DMS 273 (cell line): Measurements from ENCODE around the gene VSIR.

Experiments
- DNase-seq: peaks from one replicate; lab custom pipeline; 2025; ENCODE audit not compliant: unreplicated experiment; lab: John Stamatoyannopoulos, UW

The VSIR gene

DNA sequence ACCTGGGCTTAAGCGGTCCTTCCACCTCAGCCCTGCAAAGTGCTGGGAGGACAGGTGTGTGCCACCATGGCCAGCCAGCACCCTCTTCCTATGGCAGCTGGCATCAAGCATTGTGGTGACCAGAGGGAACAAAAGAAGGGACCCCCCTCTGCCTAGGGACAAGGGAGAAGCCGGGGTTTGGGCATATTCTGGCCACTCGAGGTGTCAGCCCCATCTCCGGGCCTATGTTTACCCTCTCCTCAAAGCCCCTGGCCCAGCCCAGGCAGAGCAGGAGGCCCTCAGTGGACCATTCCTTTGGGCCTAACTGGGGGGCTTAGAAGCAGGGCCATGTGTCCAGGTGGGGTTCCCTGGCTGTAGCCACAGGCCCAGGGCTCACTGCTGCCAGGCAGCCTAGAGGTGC is 23.9 kb downstream of the VSIR start:
- no peak for DNase-seq

DNA sequence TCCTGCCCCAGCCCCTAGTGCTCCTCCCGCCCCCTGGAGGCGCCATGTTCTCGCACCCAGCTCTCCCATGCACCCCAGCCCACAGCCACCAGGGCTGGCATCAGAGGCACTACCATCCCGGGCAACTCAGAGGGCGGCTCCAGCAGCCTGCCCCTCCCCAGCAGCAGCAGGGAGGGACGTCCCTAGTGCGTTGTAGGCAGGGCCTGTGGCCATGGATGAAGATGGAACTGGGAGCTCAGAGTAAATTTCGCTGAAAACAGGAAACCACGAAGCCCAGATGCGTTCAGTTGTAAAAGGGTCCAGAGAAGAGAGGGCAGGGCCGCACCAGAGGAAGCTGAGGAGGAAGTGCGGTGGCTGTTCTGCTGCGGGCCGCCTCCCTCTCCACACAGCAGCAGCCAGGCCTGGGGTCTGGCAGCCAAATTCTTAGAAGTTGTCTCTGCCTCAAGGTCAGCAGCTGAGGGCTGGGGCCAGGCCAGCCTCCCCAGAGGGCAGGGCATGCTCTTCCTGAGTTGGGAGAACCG is 24.6 kb downstream of the VSIR start:
- DNase-seq: no peak

DNA sequence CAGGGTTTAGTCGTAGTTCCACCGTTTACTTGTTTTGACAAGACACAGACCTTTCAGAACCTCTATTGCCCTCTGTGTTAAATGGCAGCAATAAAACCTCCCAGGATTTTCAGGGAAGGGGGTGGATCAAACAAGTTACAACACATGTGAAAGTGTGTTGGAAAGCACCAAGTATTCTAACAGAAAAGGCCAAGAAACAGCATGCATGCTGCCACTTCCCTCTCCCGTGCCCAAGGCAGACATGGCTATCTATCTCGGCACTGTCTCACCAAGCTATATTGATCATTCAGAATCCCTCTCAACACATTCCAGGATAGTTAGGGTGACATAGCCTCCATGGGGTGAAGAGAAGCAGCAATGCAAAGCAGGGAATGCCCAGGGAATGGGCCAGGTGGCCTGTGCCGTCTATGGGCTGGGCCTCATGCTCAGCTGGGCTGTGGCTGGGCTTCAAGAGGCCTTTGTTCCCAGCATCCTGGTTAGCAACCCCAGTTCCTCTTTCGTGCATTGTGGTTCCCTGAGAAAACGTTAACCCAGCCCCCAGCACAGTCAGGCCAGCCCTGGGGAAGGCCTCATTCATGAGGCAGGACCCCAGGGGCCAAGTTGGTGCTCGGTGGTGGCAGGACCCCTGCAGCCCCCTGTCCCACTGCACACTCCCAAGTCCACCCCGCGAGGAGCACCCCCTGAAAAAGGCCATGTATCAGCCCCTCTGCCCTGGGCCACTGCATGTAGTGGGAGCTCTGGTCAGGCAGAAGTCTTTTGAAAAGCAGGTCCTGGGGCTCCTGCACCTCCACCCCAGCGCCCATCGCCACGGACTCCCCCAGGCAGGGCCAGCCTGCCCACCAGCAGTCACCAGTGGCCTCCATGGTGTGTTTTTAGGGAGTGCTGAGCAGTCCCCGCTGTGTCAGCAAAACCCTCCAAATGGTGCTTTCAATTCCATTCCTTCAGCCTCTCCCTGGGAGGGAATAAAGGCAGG is 25.5 kb downstream of the VSIR start:
- DNase-seq: no peak

DNA sequence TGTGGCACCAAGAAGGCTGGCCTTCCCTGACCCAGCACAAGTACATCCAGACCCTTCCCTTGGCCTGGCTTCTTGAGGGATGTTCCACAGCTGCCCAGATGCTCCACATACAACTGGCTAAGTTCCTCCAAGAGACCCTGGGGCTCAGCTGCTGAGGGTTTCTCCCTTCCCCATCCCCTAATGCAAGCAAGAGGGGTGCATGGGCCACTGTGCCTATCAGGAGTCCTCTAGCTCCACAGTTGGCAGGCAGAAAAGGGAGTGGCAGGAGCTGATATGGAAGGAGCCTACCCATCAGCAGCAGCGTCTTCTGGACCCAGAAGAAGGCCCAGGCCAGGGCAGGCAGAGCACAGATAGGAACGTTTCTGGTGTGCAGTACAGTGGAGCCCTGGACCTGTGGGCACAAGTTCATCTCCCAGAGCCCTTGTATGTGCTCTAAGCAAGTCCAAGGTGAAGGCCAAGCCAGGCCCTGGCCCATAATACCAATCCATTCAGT is 26.2 kb downstream of the VSIR start:
- no peak for DNase-seq

DNA sequence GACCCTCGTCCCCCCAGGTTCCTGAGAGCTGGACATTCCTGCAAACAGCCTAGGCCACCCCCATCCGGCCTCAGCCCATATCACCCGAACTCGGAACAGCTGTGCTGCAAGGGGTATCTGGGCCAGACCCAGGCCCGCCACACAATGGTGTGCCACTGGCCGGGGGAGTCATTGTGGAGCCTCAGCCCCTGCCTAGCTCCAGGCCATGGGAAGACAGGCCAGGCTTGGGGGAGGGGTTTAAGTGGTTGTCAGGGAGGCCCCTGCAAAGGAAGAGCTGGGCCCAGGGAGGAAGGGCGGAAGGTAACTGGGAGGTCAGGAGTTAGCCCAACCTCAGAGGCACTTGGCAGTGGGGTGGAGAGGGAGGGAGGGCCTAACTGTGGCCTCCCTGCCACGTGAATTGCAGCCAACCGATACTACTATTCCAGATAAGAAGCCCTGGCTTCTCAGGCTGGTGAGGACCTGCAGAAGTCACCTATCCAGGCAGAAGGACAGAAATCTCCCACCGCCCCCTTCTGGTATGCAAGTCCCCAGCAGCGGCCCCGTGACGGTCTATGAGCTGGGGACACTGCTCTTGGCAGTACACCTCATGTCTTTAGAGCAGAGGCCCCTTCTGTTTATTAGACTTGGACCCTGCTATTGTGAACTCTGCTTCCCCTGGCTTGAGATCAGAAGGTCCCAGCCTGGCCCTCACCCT is 26.8 kb downstream of the VSIR start:
- DNase-seq: peak; percentile 22

DNA sequence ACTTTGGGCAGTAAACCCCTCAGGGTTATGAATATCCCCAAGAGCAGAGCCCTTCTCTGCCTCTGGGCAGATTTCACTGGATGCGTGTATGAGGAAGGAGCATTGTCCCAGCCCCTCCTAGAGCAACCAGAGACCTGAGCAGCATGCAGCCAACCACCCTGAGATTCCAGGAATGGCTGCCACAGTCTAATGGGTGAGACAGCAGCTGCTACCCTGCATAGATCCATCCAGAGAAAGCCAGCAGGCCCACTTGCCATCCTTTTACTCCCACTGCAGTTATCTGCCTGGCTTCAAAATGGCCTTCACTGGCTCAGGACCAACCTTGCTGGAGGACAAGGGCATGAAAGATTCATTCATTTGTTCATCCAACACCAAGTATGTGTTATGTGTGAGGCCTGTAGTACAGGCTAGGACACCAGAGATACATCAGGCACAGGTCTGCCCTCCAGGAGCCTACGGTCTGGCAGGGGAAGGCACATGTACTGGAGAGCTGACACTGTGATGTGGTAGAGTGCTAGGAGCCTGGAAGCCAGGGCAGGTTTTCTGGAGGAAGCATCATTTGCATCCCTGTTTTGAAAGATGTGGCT is 27.6 kb downstream of the VSIR start:
- no peak for DNase-seq

DNA sequence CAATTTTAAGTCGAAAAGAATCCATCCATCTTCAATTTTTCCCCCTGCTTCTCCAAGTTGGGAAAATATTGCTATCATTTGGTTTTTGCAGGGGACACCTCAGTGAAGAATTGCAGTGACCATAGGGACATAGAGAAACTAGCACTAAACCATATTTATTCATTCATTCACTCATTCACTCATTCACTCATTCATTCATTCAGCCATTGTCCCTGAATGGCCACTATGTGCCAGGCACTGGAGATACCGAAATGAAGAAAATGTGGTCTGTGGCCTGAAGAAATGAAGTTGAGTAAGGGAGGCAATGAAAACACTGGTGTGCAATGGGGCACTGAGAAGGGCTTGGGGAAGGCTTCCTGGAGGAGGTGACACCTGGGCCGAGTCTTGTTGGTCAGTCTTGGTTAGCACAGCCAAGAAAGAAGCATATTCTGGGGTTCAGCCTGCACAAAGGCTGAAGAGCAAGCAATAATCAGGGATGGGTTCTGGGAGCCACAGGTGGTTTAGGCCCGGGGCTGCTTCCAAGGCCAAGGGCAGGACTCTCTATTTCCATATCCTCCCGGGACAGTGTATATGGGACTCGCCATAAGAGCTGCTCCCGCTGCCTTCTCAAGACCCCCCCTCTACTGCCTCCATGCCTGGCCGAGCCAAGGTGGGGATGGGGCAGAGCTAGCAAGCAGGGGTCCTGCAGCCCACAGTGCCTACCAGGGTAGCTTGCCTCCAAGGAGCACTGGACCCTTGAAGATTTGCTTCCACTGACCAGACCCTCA is 28.2 kb downstream of the VSIR start:
- no peak for DNase-seq

DNA sequence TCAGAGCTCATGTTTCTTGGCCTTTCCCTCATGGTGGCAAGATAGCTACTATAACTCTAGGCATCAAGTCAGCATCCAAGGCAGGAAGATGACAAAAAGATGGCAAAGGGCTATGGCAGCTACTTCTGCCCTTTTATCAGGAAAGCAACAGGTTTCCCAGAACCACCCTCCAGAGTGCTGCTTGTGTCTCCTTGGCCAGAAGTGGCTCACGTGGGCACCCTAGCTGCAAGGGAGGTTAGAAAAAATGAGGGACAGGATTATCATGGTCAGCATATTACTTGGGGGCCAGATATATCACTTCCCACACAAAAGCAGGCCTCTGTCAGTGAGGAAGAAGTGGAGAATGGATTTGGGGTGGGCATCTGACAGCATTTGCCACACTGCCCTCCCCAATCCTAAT is 29.5 kb downstream of the VSIR start:
- no peak for DNase-seq

DNA sequence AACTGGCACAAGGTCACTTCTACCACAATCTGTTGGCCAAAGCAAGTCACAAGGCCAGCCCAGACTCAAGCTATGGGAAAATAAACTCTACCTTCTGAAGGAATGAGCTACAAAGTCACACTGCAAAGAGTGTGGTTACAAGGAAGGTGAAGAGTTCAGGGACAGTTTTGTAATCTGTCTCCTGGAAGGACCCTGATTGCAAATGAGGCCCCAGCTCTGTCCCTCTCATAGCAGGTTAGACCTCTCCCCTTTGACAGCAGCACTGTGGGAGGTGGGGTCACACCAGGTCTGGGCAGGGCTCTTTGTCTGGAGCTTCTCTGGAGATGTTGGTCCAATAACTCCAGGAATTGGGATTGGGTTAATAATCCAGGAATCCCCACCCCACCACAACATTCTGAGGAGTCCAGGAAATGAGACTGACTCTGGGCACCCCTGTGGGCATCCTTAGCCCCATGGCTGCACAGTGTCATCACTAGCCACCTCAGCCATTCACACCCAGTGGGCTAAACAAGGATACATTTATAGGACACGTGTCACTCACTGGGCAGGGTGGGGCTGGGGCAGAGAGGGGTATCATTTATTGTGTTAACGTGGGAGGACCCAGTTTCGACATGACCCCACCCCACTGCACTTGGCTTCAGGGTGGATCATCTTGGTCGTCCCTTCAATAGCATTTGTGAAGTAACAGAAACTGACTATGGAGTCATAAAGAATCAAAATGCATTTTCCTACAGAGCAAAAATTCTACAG is 30.1 kb downstream of the VSIR start:
- no peak for DNase-seq

DNA sequence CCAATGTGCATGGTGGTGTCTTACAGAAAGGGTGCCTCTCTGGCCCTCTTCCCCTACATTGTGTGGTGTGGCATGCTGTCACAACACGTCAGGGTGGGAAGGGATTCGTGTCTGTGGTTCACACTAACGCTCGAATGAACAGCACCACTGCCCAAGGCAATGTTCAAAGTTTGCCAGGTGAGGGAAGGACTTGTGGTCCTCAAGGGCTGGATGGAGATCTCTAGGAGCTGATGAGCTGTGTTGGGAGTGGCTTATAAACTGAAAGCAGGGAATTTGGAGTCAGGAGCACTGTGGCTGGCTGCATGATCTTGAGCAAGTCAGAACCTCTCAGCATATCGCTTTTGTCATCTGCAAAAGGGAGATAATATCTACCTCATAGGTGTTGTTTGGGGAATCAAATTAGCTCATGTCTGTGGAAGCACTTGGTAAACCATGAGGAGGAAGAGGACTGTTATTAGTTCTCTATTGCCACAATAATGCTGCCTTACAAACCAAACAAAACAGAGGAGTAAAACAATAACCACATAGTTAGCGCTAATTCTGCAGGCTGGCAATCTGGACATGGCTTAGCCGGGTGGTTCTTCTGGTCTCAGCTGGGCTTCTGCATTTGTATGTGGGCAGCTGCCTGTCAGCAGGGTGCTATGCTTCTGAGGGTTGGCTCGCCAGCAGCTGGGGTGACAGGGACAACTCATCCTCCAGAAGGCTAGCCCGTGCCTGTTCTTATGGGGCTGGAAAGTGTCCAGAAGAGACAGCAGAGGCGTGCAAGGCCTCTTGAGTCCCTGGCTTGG is 30.8 kb downstream of the VSIR start:
- no peak for DNase-seq

DNA sequence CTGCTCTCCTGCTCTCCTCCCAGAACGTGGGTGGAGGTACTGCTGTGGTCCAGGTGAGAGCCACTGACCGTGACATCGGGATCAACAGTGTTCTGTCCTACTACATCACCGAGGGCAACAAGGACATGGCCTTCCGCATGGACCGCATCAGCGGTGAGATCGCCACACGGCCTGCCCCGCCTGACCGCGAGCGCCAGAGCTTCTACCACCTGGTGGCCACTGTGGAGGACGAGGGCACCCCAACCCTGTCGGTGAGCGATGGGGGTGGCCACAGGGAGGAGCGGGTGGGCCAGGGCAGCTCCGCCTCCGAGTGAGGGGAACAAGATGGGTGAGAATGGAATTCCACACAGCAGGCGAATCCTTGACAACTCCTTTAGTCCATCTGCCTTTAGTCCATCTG is 31.6 kb downstream of the VSIR start:
- DNase-seq: no peak

DNA sequence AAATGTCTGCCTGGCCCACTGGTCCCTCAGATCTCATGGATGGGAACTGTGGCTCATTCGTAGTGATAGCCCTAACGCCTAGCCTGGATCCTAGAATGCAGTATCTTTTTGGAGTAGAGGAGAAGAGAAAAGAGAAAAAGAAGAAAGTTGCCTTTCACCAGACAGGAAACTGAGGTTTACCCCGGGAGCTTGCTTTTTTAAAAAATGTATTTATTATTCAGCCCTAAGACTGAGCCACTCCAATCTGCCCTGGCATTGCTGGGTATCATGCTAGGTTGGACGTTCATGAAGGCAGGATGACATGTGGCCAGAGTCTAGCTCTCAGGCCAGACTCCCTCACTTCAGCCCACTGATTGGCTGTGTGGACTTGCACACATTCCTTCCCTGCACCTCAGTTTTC is 32.3 kb downstream of the VSIR start:
- DNase-seq: no peak

DNA sequence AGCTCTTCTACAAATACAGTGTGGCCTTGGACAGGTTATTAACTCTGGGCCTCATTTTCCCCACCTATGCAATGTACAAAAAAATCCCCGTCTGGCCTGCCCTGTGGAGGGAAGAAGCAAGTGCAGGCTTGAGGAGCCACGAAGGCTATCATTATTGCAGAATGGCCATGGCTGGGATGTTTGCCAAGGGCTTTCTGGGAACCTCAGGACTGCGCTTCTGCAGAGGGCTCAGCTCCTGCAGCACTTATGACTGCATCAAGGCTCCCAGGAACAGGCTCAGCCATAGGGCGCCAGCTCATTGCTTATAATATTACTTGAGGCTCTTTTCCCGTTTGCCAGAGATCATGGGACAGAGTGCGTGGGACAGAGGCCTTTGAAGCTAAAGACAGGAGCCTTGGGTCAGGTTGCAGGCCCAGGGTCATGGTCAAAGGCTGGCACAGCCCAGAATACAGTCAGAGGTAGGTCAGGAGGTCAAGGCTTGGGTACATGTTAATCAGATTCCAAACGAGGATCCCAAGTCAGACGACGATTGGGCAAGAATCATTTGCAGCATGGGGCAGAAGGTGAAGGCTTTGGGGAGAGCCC is 33.2 kb downstream of the VSIR start:
- peak; percentile 82 for DNase-seq

DNA sequence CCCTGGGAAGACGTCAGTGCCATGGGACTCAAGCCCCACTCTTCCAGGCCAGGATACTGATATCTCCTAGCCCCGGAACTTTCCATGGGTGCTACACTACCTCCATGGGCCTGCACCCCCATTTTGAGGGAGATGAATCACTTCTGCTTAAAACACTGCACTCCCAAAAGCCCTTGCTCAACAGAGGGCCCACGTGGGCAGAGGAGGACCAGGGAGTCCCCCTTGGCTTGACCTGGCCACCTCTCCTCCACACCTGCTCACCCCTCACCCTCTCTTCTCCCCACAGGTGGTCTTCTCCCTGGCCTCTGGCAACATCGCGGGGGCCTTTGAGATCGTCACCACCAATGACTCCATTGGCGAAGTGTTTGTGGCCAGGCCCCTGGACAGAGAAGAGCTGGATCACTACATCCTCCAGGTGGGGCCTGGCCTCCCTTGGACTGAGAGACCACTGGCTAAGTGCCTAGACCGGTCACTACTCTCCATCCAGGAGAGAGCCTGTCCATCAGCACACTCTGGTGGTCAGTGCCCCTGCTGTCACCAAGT is 33.9 kb downstream of the VSIR start:
- no peak for DNase-seq

DNA sequence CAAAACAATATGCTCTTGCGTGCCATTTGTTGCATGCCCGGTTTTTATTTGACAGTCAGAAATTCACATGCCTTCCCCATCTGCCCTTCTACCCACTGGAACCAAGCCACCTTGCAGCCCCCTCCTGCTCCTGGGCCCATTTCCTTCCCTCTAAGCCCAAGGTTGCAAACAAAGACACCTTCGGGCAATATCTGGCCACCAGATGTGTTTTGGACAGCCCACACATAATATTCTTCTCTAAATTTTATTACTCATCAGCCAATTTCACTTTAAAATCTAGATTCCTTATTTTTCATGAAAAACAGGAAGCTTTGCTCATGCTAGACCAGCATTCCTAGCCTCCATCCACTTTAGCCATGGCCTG is 35.5 kb downstream of the VSIR start:
- DNase-seq: peak; percentile 54

DNA sequence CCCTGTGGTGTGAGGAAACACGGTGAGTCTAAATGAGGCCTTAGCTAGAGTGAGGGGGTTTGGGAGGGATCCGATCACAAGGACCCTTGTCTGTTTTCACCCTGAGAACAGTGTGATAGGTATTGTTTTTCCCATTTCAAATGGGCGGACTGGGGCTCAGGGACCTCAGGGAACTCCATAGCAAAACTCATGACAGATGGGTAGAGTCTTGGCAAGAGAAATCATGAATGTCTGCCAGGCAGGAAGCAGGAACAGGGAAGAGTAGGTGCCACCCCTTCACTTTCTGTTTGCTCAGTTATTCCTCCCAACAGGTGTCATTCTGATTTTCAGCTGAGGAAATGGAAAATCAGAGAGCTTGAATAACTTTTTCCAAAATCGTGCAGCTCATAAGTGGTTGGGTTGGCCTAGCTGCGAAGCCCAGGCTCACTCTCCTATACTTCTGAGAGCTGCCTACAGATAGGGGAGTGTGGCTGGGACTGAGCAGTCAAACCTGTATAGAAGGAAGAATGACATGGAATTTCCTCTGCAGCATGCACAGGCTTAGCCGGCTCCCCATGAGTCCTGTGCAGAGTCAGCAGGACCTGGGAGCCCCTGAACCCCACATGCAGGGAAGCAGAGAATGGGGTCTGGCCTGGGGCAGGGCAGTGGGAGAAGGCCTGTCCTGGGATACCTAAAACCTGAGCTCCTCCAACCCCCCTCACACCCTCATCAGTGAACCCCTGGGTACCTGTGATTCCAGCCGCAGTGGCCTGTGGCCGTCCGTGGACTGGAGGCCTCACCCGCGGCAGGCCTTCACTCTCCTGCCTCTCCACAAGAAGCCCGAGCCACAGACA is 36.1 kb downstream of the VSIR start:
- peak; percentile 88 for DNase-seq

DNA sequence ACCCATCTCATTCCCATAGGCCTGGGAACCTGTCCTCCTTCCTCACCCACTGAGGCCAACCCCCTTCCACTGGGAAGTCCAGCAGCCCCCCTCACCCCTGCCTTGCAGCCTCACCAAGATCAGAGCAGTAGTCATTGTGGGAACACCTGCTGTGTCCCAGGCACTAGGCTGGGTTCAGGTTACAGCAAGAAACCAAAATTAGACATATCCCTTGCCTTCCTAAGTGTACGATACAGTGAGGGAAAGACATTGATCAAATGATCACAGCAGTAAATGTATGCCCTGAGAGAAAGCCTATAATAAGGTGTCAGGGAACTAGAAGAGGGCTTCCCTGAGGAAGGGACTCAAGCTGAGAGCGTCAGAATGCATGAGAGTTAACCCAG is 36.8 kb downstream of the VSIR start:
- DNase-seq: peak; percentile 71
